ENCODE measurements around the gene FAM76A.

DNA sequence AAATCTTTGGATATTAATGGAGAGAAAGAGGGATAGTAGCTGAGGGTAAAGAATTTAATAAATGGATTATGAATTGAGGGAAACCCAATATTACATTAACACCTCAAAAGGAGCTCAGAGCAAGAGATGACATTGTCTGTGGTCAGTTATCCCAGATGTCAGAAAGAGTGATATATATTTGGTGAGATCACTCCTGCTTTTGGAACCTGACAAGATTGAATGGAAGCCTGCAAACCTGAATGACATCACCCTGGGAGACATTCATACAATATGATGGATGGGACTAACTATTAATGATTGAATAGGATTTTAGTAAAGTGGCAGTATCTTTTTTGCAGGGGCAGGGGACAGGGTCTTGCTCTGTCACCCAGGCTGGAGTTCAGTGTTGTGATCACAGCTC is 47.0 kb upstream of the FAM76A start:
- no peak for TF ChIP-seq POLR2A (IDR thresholded peaks at IDR 0.05)
- TF ChIP-seq, protein P1, sequence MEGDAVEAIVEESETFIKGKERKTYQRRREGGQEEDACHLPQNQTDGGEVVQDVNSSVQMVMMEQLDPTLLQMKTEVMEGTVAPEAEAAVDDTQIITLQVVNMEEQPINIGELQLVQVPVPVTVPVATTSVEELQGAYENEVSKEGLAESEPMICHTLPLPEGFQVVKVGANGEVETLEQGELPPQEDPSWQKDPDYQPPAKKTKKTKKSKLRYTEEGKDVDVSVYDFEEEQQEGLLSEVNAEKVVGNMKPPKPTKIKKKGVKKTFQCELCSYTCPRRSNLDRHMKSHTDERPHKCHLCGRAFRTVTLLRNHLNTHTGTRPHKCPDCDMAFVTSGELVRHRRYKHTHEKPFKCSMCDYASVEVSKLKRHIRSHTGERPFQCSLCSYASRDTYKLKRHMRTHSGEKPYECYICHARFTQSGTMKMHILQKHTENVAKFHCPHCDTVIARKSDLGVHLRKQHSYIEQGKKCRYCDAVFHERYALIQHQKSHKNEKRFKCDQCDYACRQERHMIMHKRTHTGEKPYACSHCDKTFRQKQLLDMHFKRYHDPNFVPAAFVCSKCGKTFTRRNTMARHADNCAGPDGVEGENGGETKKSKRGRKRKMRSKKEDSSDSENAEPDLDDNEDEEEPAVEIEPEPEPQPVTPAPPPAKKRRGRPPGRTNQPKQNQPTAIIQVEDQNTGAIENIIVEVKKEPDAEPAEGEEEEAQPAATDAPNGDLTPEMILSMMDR (IDR thresholded peaks at IDR 0.05) = no peak
- TF ChIP-seq EP300 (IDR thresholded peaks at IDR 0.05) = no peak

All from ovary (tissue), 3 donors.